ENCODE measurements around the gene ADGRG4.
"Not testable (repeated sequence)": the region's sequence is repeated elsewhere in the genome, so short reads cannot be mapped to it uniquely, and the experiment has no call there.

The ADGRG4 gene

DNA sequence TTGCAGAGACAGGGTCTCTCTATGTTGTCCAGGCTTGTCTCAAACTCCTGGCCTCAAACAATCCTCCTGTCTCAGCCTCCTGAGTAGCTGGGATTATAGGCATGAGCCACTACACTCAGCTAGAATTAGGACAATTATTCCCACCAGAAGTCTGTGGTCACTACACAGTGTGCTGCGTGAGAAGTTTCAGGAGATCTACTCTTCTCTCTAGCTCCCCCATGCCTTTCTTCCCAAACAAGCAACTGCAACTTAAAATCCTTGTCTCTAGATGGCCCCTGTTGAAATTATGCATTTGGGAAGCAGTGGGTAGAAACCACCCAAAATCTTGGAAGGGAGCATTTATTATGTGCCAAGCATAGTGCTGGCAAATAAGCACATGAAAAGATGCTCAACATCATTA, 28.4 kb upstream of the ADGRG4 start:
- no peak overlapping the region for H3K27ac ChIP-seq
- TF ChIP-seq, protein P1, sequence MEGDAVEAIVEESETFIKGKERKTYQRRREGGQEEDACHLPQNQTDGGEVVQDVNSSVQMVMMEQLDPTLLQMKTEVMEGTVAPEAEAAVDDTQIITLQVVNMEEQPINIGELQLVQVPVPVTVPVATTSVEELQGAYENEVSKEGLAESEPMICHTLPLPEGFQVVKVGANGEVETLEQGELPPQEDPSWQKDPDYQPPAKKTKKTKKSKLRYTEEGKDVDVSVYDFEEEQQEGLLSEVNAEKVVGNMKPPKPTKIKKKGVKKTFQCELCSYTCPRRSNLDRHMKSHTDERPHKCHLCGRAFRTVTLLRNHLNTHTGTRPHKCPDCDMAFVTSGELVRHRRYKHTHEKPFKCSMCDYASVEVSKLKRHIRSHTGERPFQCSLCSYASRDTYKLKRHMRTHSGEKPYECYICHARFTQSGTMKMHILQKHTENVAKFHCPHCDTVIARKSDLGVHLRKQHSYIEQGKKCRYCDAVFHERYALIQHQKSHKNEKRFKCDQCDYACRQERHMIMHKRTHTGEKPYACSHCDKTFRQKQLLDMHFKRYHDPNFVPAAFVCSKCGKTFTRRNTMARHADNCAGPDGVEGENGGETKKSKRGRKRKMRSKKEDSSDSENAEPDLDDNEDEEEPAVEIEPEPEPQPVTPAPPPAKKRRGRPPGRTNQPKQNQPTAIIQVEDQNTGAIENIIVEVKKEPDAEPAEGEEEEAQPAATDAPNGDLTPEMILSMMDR (conservative IDR thresholded peaks at IDR 0.05), result no peak

DNA sequence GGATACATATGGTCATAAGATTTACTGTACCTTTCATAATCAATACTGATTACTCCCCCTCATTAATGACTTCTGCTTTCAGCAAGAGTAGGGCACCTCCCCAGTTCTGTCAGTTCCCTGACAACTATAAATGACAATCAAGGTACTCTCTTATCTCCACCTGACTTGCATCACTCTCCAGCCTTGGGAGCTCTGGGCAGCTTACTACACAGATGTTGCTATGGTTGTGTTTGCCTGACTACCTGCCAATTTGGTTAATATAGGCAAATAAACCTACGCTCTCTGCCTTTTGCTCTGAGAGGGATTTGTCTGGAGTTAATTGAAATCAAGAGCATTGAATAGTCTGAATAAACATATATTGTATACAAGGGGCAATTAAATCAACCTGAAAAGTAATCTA, 26.8 kb upstream of the ADGRG4 start:
- TF ChIP-seq, protein P1 (conservative IDR thresholded peaks at IDR 0.05), result no peak
- no peak overlapping the region for H3K27ac ChIP-seq

DNA sequence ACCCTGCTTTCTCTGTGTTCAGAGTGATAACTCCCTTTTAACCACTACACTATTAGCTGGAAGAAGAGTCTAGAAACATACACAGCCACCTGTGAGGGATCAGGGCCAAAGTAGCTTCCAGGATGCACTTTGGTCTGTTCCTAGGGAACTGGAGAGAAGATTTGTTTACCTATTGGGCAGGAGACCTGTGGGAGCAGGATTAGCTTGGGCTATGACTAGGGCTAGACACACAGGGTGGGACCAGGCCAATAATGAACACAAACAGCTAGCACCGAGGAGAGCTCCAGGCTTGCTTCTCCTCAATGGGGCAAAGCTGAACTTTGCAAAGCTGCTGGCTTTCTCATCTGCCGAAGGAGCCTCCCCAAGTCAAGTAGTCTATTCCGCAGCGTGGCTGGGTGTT, 25.2 kb upstream of the ADGRG4 start:
- TF ChIP-seq, protein P1 (conservative IDR thresholded peaks at IDR 0.05), result no peak
- no peak overlapping the region for H3K27ac ChIP-seq

DNA sequence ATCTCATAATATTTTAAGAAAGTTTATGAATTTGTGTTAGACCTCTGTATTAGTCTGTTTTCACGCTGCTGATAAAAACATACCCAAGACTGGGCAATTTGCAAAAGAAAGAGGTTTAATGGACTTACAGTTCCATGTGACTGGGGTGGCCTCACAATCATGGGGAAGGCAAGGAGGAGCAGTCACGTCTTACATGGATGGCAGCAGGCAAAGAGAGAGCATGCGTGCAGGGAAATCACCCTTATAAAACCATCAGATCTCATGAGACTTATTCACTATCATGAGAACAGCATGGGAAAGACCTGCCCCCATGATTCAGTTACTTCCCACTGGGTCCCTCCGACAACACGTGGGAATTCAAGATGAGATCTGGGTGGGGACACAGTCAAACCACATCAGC, 14.4 kb upstream of the ADGRG4 start:
- not testable (repeated sequence) for H3K27ac ChIP-seq

DNA sequence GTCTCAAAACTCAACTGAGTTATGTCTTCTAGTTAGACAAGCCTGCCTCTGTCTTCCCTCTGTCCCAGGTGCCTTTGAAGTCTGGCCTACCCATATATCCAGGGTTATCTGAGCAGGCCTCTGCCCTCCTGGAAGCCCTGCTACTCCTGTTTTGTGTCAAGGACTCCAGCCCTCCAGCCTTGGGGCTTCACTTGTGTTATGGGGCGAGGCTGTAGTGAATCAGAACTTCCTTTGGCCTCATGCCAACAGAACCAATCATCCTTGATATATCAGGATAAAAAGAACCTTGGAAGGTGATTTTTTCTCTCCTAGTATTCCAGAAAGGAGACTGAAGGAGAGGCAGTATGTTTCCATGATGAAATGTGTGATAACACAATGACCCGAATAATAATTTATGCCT, 8.9 kb upstream of the ADGRG4 start:
- TF ChIP-seq, protein P1 (conservative IDR thresholded peaks at IDR 0.05), result no peak

DNA sequence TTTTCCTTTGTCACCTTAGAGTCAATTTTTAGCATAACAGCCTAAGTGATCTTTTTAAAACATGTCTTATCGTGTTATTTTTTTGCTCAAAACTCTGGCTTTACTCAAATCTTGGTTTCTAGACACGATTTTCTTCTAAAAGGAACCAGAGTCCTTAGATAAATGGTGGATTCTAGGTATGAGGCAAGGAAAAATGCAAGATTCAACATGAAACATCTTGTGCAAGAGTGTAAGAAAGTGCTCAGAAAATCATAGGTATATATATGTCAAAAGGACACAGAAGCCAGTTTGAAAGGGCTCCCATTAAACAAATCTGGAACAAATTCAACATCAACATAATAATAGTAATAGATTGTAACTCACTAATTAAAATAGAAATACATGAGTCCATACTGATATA, 8.1 kb upstream of the ADGRG4 start:
- no peak overlapping the region for H3K27ac ChIP-seq
- TF ChIP-seq, protein P1 (conservative IDR thresholded peaks at IDR 0.05), result no peak

More for the DNA sequence above, 8.9 kb upstream of the ADGRG4 start:
- H3K27ac ChIP-seq, result no peak overlapping the region

DNA sequence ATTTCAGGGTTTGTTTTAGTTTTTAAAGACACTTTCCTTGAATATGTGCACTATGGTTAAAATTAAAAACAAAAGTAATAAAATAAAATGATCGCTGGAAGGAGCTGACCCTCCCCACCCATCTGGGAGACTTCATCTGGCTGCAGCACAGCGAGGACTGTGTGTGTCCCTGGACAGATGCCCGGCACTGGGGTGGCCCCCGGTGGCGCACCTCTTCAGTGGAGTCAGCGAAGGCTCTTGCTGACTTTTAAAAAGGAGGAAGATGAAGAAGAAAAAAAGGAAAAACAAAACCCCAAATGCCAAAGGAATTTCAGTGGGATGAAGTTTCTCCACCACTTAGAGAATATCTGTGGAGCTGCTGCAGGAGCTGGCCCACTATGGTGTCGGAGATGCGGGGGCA, 5.4 kb upstream of the ADGRG4 start:
- no peak overlapping the region for H3K27ac ChIP-seq
- TF ChIP-seq, protein P1 (conservative IDR thresholded peaks at IDR 0.05), result no peak

DNA sequence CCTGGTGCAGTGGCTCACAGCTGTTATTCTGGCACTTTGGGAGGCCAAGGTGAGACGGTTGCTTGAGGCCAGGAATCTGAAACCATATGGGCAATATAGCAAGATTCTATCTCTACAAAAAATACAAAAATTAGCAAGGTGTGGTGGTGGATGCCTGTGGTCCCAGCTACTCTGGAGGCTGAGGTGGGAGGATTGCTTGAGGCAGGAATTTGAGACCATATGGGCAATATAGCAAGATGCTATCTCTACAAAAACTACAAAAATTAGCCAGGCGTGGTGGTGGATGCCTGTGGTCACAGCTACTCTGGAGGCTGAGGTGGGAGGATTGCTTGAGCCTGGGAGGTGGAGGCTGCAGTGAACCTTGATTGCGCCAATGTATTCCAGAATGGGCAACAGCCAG, 2.3 kb downstream of the ADGRG4 start:
- no peak overlapping the region for H3K27ac ChIP-seq
- TF ChIP-seq, protein P1 (conservative IDR thresholded peaks at IDR 0.05), result no peak
